Ectodermal cell (in vitro differentiated cells): ENCODE results near the gene NOG.

Experiments
- H3K27ac ChIP-seq: 2 replicates; pipeline ENCODE4 v1.7.0; 2013; ENCODE audit warnings: mild to moderate bottlenecking, low read depth, low read length; ENCODE audit not compliant: insufficient read depth, poor library complexity, severe bottlenecking
- H3K27me3 ChIP-seq: 2 replicates; pipeline ENCODE4 v1.7.0; 2013; ENCODE audit warnings: mild to moderate bottlenecking, low read length; ENCODE audit not compliant: insufficient read depth, control insufficient read depth, poor library complexity, severe bottlenecking
- H3K36me3 ChIP-seq: one replicate; pipeline ENCODE4 v1.7.0; 2013; ENCODE audit warnings: low read length; ENCODE audit not compliant: control insufficient read depth, insufficient read depth
- H3K4me1 ChIP-seq: one replicate; pipeline ENCODE4 v1.7.0; 2013; ENCODE audit warnings: low read length; ENCODE audit not compliant: control insufficient read depth, insufficient read depth
- H3K4me3 ChIP-seq: 2 replicates; pipeline ENCODE4 v1.7.0; 2013; ENCODE audit warnings: low read depth, low read length, control low read depth; ENCODE audit not compliant: insufficient read depth
- H3K9me3 ChIP-seq: 2 replicates; pipeline ENCODE4 v1.7.0; 2013; ENCODE audit warnings: mild to moderate bottlenecking, low read length, moderate library complexity; ENCODE audit not compliant: control insufficient read depth
- WGBS, 2 experiments: methylation state at CpG; one replicate each; pipeline ENCODE4 v1.1.7; 2013; ENCODE audit warnings: missing lambda C conversion rate in 2 of 2; 5-methylcytosine and 5-hydroxymethylcytosine counted together

Gene NOG

DNA sequence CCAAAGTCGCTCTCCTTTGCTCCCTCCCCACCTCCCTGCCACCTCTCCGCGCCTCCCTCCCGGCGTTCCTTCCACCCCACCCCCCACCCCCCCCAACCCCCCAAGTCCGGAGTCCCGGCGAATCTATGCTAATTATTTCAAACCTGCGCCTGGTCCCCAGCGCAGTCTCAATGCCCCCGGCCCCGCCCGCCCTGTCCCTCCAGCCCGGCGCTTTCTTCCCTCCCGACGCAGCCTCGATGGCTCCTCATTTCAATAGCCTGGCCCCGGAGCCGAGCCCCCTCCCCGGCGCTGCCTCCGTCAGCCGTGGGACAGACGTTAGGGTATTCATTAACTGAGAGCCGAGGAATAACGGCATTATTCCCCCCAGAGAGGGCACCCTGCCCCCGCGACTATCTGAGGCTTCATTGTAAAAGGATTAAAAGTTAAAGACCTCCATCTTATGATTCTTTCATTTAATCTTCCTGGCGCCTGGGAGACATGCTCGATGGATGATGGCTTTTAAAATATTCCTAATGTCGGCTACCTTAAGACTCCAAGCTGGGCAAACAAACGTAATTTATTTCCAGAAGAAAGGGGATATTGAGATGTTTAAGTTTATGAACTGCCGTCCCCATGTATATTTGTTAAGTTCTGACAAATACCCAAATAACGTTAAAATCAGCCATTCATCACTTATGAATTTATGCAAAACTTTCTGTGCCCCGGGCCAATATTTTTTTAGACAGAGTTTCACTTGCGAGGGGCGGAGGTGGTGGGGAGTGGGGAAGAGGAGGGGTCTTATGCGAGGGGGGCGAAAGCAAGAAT, 3.4 kb downstream of the NOG start:
- H3K27ac ChIP-seq = peak overlapping the region; percentile 74
- H3K4me1 ChIP-seq = peaks cover 15% of the 10 kb centered on the region
- H3K4me3 ChIP-seq = peak overlapping the region; percentile 78
- H3K9me3 ChIP-seq = no peaks in the 10 kb centered on the region
- H3K36me3 ChIP-seq = no peaks in the 10 kb centered on the region
- WGBS, 2 experiments = 0 to 1% methylated on average over 36 to 37 of the region's 40 CpGs
- peaks cover 45% of the 10 kb centered on the region for H3K27me3 ChIP-seq

DNA sequence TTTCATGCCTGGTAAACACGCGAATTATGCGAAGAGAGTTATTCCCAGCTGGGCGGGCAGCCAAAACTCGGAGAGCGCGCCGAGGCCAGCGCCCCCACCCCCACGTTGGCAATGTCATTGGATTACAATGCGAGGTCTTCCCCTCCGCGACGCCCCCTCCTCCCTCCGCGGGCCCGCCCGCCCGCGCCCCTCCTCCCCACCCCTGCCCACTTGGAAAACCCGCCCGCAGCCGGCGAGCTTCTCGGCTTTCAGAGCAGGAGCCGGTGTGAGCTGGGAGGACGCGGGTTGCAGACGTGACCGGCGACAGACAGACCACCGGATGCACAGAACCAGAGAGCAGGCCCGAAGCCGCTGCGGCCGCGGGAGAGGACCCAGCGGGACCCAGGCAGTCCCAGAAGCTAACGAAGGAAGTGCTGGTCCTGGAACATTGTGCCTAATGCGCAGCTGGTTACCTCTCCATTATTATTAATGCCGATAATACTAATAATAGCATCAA, 4.0 kb downstream of the NOG start:
- Histone ChIP-seq H3K4me3 (peak overlapping the region; percentile 43), H3K36me3 (no peaks in the 10 kb centered on the region), H3K9me3 (no peaks in the 10 kb centered on the region), H3K27me3 (peaks cover 39% of the 10 kb centered on the region), H3K27ac (peak overlapping the region; percentile 74), H3K4me1 (peaks cover 12% of the 10 kb centered on the region)
- WGBS, 2 experiments = 2% methylated on average over 31 to 35 of the region's 41 CpGs

DNA sequence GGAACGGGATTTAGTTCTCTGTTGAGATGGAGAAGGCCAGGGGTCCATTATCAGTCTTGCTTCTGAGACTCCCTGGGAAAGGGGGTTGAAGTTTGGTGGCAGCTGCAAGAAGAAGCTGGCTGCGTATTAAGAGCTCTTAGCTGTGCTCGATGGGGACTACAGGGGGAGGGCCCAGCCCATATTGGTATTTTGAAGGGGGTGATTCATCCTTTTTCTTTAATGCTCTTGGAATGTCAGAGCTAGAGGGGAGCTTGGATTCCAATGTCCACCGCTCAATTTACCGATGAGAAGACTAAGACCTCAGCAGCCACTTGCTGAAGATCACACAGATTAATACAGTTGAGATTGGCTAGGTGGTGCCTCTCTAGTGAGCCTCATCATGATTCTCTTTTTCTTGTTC, 5.0 kb downstream of the NOG start:
- H3K4me3 ChIP-seq = no peak overlapping the region
- no peaks in the 10 kb centered on the region for H3K9me3 ChIP-seq
- 46 to 49% methylated on average over 5 of the region's 5 CpGs for WGBS, 2 experiments
- peaks cover 39% of the 10 kb centered on the region for H3K27me3 ChIP-seq
- H3K4me1 ChIP-seq = peaks cover 18% of the 10 kb centered on the region
- H3K36me3 ChIP-seq = no peaks in the 10 kb centered on the region
- H3K27ac ChIP-seq = no peak overlapping the region

DNA sequence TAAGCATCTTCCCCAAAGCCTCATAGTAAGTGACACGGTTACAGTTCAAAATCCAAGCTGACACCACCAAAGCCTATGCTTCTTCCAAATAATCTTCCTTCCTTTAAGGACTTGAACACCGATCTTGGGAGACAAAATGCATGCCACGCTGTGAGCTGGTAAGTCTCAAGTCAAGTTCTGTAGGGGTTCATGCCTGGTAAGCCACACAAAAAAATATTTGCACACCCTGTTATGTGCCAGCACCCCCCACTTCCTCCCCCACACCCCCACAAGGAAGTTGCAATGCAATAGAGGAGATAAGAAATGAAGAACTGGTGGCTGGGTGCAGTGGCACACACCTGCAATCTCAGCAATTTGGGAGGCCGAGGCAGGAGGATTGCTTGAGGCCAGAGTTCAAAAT, 5.6 kb downstream of the NOG start:
- Histone ChIP-seq H3K4me1 (peaks cover 18% of the 10 kb centered on the region), H3K27me3 (peaks cover 39% of the 10 kb centered on the region), H3K4me3 (no peak overlapping the region), H3K36me3 (no peaks in the 10 kb centered on the region), H3K27ac (no peak overlapping the region), H3K9me3 (no peaks in the 10 kb centered on the region)
- WGBS, 2 experiments = 79 to 86% methylated on average over 4 of the region's 4 CpGs

DNA sequence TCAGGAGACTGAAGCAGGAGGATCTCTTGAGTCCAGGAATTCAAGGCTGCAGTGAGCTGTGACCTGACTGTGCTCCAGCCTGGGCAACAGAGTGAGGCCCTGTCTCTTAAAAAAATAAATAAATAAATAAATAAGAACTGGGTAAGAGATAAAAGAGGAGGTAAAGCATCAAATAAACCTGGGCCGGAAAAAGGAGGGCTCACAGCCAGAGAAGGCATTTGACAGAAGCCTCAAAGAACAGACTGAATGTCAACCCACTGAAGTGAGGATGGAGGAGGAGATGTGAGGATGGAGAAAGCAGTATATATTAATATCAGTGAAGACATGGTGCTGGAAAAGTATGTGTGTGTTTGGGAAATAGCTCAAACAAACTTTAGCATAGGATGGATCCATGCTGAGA, 6.1 kb downstream of the NOG start:
- 92 to 96% methylated on average over 1 of the region's 1 CpG for WGBS, 2 experiments
- peaks cover 35% of the 10 kb centered on the region for H3K27me3 ChIP-seq
- H3K4me3 ChIP-seq = no peak overlapping the region
- peaks cover 18% of the 10 kb centered on the region for H3K4me1 ChIP-seq
- H3K27ac ChIP-seq = no peak overlapping the region
- H3K36me3 ChIP-seq = no peaks in the 10 kb centered on the region
- no peaks in the 10 kb centered on the region for H3K9me3 ChIP-seq

DNA sequence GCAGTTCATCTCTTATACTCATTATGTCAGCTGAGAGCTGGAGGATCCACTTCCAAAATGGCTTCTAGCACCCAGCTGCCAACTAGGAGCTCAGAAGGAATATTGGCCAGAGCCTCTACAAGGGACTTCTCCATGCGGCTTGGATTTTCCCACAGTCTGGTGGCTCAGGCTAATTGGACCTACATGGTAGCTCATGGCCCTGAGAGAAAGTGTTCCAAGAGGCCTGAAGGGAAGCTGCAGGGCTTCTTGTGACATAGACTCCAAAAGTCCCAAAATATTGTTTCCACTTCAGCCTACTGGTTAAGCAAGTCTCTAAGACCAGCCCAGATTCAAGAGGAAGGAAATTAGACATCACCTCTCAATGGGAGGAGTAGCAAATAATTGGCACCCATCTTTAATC, 6.8 kb downstream of the NOG start:
- H3K9me3 ChIP-seq = no peaks in the 10 kb centered on the region
- peaks cover 18% of the 10 kb centered on the region for H3K4me1 ChIP-seq
- H3K27ac ChIP-seq = no peak overlapping the region
- no peak overlapping the region for H3K4me3 ChIP-seq
- peaks cover 28% of the 10 kb centered on the region for H3K27me3 ChIP-seq
- H3K36me3 ChIP-seq = no peaks in the 10 kb centered on the region
- 93 to 98% methylated on average over 1 of the region's 1 CpG for WGBS, 2 experiments

DNA sequence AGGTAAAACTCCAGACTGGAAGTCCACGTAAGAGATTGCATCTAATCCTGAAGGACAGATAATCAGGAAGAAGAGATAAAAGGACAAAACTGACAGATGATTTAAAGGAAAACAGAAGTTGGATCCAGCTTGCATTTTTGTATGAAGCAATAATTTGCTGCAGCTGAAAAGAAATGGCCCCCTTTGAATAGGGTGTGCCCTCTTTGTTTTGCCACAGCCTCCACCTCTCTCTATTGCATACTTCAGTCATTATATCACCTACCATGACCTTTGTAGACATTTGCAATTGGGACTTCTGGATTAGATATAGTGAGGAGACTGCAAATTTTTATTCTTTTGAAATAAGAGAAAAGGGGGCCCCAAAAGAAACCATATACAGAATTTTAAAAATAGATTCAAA, 8.1 kb downstream of the NOG start:
- WGBS, 2 experiments = 88 to 91% methylated on average over 1 of the region's 1 CpG
- Histone ChIP-seq H3K36me3 (no peaks in the 10 kb centered on the region), H3K9me3 (no peaks in the 10 kb centered on the region), H3K4me1 (peaks cover 18% of the 10 kb centered on the region), H3K27me3 (peaks cover 17% of the 10 kb centered on the region), H3K27ac (no peak overlapping the region), H3K4me3 (no peak overlapping the region)

DNA sequence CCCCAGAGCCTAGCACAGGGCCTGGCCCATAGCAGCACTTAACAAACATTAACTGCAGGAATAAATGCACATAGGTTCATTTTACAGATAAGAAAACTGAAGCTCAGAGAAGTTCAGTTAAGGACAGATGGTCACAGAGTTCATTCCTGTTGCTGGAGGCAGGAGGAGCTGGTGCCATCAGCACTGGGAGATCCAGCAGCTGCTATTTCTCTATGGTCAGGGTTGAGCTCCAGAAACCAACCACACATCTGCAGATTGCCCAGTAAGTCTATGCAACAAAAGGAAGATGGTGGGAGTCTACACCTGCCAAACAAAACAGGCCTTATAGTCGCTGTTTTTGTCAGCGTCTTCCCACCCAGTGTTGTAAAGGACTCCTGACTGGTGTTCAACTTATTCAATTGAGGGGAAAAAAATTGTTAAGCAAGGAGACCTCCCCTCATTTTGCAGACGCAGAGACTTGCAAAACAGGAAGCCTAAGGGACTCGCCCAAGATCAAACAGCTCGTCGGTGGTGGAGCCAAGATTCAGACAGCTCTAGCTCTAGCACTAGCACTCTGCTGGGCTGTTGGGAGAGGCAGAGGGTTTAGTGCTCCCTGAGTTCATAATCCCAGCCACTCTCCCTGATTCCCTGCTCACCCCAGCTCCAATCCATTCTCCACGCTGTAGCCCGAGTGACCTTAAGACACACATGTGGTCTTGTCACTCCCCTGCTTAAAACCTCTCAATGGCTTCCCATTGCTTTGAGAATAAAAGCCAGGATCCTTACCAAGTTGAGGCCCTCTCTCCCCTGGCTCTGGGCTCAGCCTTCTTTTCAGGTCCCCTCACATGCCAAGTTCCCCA, 9.0 kb downstream of the NOG start:
- no peak overlapping the region for H3K27ac ChIP-seq
- H3K36me3 ChIP-seq = no peaks in the 10 kb centered on the region
- H3K27me3 ChIP-seq = peaks cover 10% of the 10 kb centered on the region
- 76 to 78% methylated on average over 8 of the region's 8 CpGs for WGBS, 2 experiments
- H3K9me3 ChIP-seq = no peaks in the 10 kb centered on the region
- peaks cover 18% of the 10 kb centered on the region for H3K4me1 ChIP-seq
- no peak overlapping the region for H3K4me3 ChIP-seq

DNA sequence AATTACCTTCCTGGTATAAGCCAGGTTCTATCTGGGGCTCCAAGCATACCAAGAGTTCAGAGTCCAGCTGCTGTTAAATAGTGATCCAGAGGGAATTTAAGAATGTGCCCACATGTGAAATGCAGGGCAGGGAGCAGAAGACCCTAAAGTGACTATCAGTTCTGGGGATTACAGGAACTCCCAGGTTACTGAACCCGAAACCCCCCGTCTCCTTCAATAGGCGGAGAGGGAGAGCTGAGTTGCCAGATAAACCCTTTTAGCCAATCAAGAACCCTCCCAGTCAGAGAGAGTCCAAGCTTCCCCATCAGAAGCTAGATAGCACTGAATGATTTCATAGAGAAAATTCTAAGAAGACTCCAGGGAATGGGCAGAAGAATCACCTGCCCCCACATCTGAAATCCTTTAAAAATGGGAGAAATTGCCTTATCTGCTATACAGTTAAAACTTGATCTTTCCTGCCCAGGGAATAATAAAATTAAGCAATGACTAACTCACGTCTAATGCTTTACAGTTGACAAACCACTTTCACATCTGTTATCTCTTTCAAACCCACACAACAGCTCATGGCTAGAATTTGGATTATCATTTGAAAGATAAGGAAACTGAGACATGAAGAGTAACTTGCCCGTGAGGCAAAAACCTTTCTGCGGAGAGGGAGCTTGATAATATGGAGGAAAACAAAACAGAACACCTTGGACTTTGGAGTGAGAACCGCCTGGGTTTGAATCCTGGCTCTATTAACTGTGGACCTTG, 10.2 kb downstream of the NOG start:
- Histone ChIP-seq H3K27ac (no peak overlapping the region), H3K9me3 (no peaks in the 10 kb centered on the region), H3K27me3 (no peaks in the 10 kb centered on the region), H3K4me3 (no peak overlapping the region), H3K4me1 (peaks cover 7% of the 10 kb centered on the region), H3K36me3 (no peaks in the 10 kb centered on the region)
- WGBS, 2 experiments = 49 to 52% methylated on average over 7 of the region's 7 CpGs
